Stomach (tissue), 9 donors: ENCODE data around the gene GRK3. TPM values are rescaled to one million over a fixed set of nuclear protein-coding genes. Genes with fewer than 3 reads are reported as not detected.

Experiments
- DNase-seq, 2 donors: peaks; one replicate each; pipeline versions ENCODE4 v3.0.0 to v3.0.0-alpha.2; 2013 to 2019
- H3K27ac ChIP-seq, 5 donors: fragments of 200-600 bp in 4 of 5; sonication (generic) in 4 of 5; one replicate each; pipeline ENCODE4 v1.5.1; 2013 to 2019; ENCODE audit warnings: mild to moderate bottlenecking in 1 of 5, moderate library complexity in 1 of 5
- H3K27me3 ChIP-seq, 3 donors: fragments of 200-600 bp; sonication (generic); one replicate each; pipeline ENCODE4 v1.5.1; 2017 to 2019; ENCODE audit warnings: mixed run types in 1 of 3
- H3K36me3 ChIP-seq, 4 donors: fragments of 200-600 bp; sonication (generic); 1 replicate in 3 of 4; 2 replicates in 1 of 4; pipeline ENCODE4 v1.5.1; 2016 to 2019
- H3K4me1 ChIP-seq, 4 donors: fragments of 200-600 bp; sonication (generic); one replicate each; pipeline ENCODE4 v1.5.1; 2016 to 2019
- H3K4me3 ChIP-seq, 4 donors: fragments of 200-600 bp; sonication (generic) in 3 of 4; one replicate each; pipeline ENCODE4 v1.5.1; 2016 to 2019; ENCODE audit warnings: mild to moderate bottlenecking in 1 of 4
- H3K9me3 ChIP-seq, 4 donors: fragments of 200-600 bp; sonication (generic); one replicate each; pipeline ENCODE4 v1.5.1; 2016 to 2019
- CTCF ChIP-seq, 7 experiments: fragments of 450-650 bp in 4 of 7; fragments of 200-600 bp in 3 of 7; sonication (generic) in 3 of 7; IDR thresholded peaks; one replicate each; pipeline ENCODE4 v1.5.1; 2016 to 2019; ENCODE audit warnings: antibody characterized with exemption in 7 of 7, control low read depth in 2 of 7, mild to moderate bottlenecking in 1 of 7
- EP300 ChIP-seq: sonication (generic); formaldehyde crosslinking; IDR thresholded peaks from one replicate; pipeline ENCODE4 v1.6.1; 2017; ENCODE audit warnings: antibody characterized with exemption
- POLR2A ChIP-seq, 4 donors: fragments of 450-650 bp; IDR thresholded peaks; one replicate each; pipeline ENCODE4 v1.6.1; 2016; ENCODE audit warnings: antibody characterized with exemption in 4 of 4, control low read depth in 2 of 4, mild to moderate bottlenecking in 1 of 4, moderate library complexity in 1 of 4
- POLR2AphosphoS5 ChIP-seq, 3 donors: sonication (generic); formaldehyde crosslinking; IDR thresholded peaks; one replicate each; pipeline ENCODE4 v1.6.1; 2016; ENCODE audit warnings: antibody characterized with exemption in 3 of 3
- WGBS, 5 donors: extraction: QIAGEN DNeasy Blood & Tissue Kit in 3 of 5; methylation state at CpG; one replicate each; pipeline versions ENCODE4 v1.1.5 to v1.1.7; 2013 to 2018; 5-methylcytosine and 5-hydroxymethylcytosine counted together
- intact Hi-C: fragments of 100-400 bp; cut with DNase I; formaldehyde crosslinking; loops from one replicate; pipeline ENCODE4 v1.15.1; 2023; ENCODE audit warnings: low total_unique reads
- polyA plus RNA-seq, 3 donors: library from polyadenylated mRNA; stranded (reverse); fragments of 200-250 nt; gene quantifications; one replicate each; pipeline ENCODE4 v1.2.3, GENCODE V29; 2013
- total RNA-seq, 5 donors: library from RNA; depleted of rRNA; stranded (reverse); fragments of >200 nt; gene quantifications; one replicate each; pipeline versions ENCODE4 v1.1.0 to v1.2.3, GENCODE V29; 2014 to 2016
- donor health status: healthy with polysubstance abuse.
- donor health status: Bipolar disorder and iron deficiency.
- donor health status: healthy.

GRK3 gene
- total and polyA plus RNA-seq, 8 donors: 0.87 to 29.5 (median 4.1) TPM

GRCh38 chr22:25661073-25661472 lies 96.6 kb downstream of the GRK3 start:
- Histone ChIP-seq H3K27ac (no peak overlapping the region), H3K4me3 (no peak overlapping the region), H3K27me3 (no peaks in the 10 kb centered on the region), H3K36me3 (no peaks in the 10 kb centered on the region), H3K4me1 (peaks cover 0 to 20% (median under 1%) of the 10 kb centered on the region in 4 donors), H3K9me3 (no peaks in the 10 kb centered on the region)
- no peak for TF ChIP-seq EP300
- no peak for TF ChIP-seq POLR2A (IDR thresholded peaks at IDR 0.05)
- no peak for TF ChIP-seq POLR2AphosphoS5 (IDR thresholded peaks at IDR 0.05)
- TF ChIP-seq CTCF (IDR thresholded peaks at IDR 0.05): no peak
- DNase-seq: peak in 1 of 2 donors; percentile 80
- WGBS, 5 donors: 26 to 43% (median 37%) methylated on average over 2 of the region's 2 CpGs
- intact Hi-C loops: no loop called here

- Histone ChIP-seq H3K4me1 (peaks cover 0 to 30% (median 5%) of the 10 kb centered on the region in 4 donors), H3K36me3 (no peaks in the 10 kb centered on the region), H3K27me3 (no peaks in the 10 kb centered on the region), H3K4me3 (no peak overlapping the region), H3K9me3 (no peaks in the 10 kb centered on the region), H3K27ac (no peak overlapping the region)
- TF ChIP-seq EP300 (no peak), POLR2AphosphoS5 (IDR thresholded peaks at IDR 0.05) (no peak), CTCF (IDR thresholded peaks at IDR 0.05) (no peak), POLR2A (IDR thresholded peaks at IDR 0.05) (no peak)
- WGBS, 5 donors: 29 to 71% (median 46%) methylated on average over 4 of the region's 4 CpGs
- no peak for DNase-seq
- intact Hi-C loops: no loop called here
Measured at GRCh38 chr22:25663654-25664053, 99.2 kb downstream of the GRK3 start.

- no peaks in the 10 kb centered on the region for H3K36me3 ChIP-seq
- H3K4me1 ChIP-seq: peaks cover 0 to 23% (median 5%) of the 10 kb centered on the region in 4 donors
- no peaks in the 10 kb centered on the region for H3K27me3 ChIP-seq
- TF ChIP-seq POLR2A (IDR thresholded peaks at IDR 0.05) (no peak), EP300 (no peak), CTCF (IDR thresholded peaks at IDR 0.05) (no peak), POLR2AphosphoS5 (IDR thresholded peaks at IDR 0.05) (no peak)
- DNase-seq: peak in 1 of 2 donors; percentile 75
- no peak overlapping the region for H3K27ac ChIP-seq
- intact Hi-C loops: no loop called here
- H3K9me3 ChIP-seq: no peaks in the 10 kb centered on the region
- H3K4me3 ChIP-seq: no peak overlapping the region
- 32 to 59% (median 44%) methylated on average over 8 of the region's 8 CpGs for WGBS, 5 donors
Measured at GRCh38 chr22:25666308-25666707, 101.8 kb downstream of the GRK3 start.

GRCh38 chr22:25668437-25668836 lies 104.0 kb downstream of the GRK3 start:
- TF ChIP-seq CTCF (IDR thresholded peaks at IDR 0.05): no peak
- no peak for TF ChIP-seq EP300
- TF ChIP-seq POLR2A (IDR thresholded peaks at IDR 0.05): no peak
- TF ChIP-seq POLR2AphosphoS5 (IDR thresholded peaks at IDR 0.05): no peak
- intact Hi-C loops: no loop called here
- Histone ChIP-seq H3K27me3 (no peaks in the 10 kb centered on the region), H3K9me3 (no peaks in the 10 kb centered on the region), H3K36me3 (no peaks in the 10 kb centered on the region), H3K27ac (no peak overlapping the region), H3K4me1 (peaks cover 0 to 21% (median 5%) of the 10 kb centered on the region in 4 donors), H3K4me3 (no peak overlapping the region)
- 48 to 57% (median 53%) methylated on average over 2 of the region's 2 CpGs for WGBS, 5 donors
- peak in 1 of 2 donors; percentile 56 for DNase-seq
